Osteoblast (primary cell): ENCODE results near the gene ADGRG2. TPM values are rescaled to one million over a fixed set of nuclear protein-coding genes. Genes with fewer than 3 reads are reported as not detected.
"Not testable (repeated sequence)": the region's sequence is repeated elsewhere in the genome, so short reads cannot be mapped to it uniquely, and the experiment has no call there.

Experiments used
- DNase-seq: peaks from one replicate; pipeline ENCODE4 v3.0.0; 2011; ENCODE audit warnings: low spot score, mixed read lengths; ENCODE audit not compliant: insufficient read length; ENCODE audit errors: missing footprints
- H2AFZ ChIP-seq: 2 replicates; pipeline ENCODE4 v1.6.0; 2011; ENCODE audit warnings: mild to moderate bottlenecking, low read length
- H3K27ac ChIP-seq: 2 replicates; pipeline ENCODE4 v1.5.1; 2011; ENCODE audit warnings: mild to moderate bottlenecking, low read depth, low read length, moderate library complexity
- H3K27me3 ChIP-seq: 2 replicates; pipeline ENCODE4 v1.6.0; 2012; ENCODE audit warnings: mild to moderate bottlenecking, control low read depth, inconsistent platforms, low read length, moderate library complexity; ENCODE audit not compliant: insufficient read depth
- H3K36me3 ChIP-seq: 2 replicates; pipeline ENCODE4 v1.5.1; 2011; ENCODE audit warnings: mild to moderate bottlenecking, low read length, control low read depth, moderate library complexity; ENCODE audit not compliant: insufficient read depth
- H3K4me1 ChIP-seq: 2 replicates; pipeline ENCODE4 v1.5.1; 2011; ENCODE audit warnings: mild to moderate bottlenecking, low read length, control low read depth, moderate library complexity; ENCODE audit not compliant: insufficient read depth
- H3K4me2 ChIP-seq: 2 replicates; pipeline ENCODE4 v1.6.0; 2011; ENCODE audit warnings: mild to moderate bottlenecking, low read length; ENCODE audit not compliant: insufficient read depth
- H3K4me3 ChIP-seq: fragments of 200-600 bp; sonication (generic); 3 replicates; pipeline ENCODE4 v1.5.1; 2012; ENCODE audit warnings: mild to moderate bottlenecking, low read length, inconsistent platforms; ENCODE audit not compliant: insufficient read depth
- H3K79me2 ChIP-seq: 2 replicates; pipeline ENCODE4 v1.6.0; 2012; ENCODE audit warnings: mild to moderate bottlenecking, low read length, control low read depth, inconsistent platforms; ENCODE audit not compliant: insufficient read depth
- H3K9me3 ChIP-seq: 2 replicates; pipeline ENCODE4 v1.5.1; 2011; ENCODE audit warnings: low read depth, low read length, control low read depth
- H4K20me1 ChIP-seq: 2 replicates; pipeline ENCODE4 v1.6.0; 2012; ENCODE audit warnings: mild to moderate bottlenecking, low read length, control low read depth; ENCODE audit not compliant: insufficient read depth
- CTCF ChIP-seq: IDR thresholded peaks from 2 replicates; pipeline ENCODE4 v1.5.1; 2011; ENCODE audit warnings: mild to moderate bottlenecking, low read depth, low read length, moderate library complexity; ENCODE audit errors: extremely low read depth
- total RNA-seq: library from RNA; depleted of rRNA; stranded (reverse); fragments of >200 nt; gene quantifications from 2 replicates; pipeline ENCODE4 v1.2.3, GENCODE V29; 2012

ADGRG2 gene
- total RNA-seq, 1 donor, result under 0.01 TPM

DNA sequence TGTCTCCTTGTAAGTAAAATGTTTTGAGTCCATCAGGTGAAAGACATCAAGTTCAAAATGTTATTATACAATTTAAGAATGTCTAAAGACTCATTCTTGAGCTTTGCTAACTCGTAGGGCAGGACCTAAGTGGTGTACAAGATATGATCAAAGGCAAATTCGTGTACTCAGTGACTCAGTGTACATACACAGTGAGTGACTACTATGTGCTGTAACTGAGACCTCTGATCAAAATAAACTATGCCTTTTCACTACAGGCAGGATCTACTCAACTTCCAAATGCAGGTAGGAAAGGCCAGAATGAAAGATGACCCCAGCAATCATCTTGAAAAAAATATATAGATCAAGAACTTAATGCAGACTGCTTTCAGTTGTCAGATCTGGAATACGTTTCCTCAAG lies 49.9 kb downstream of the ADGRG2 start:
- no peaks in the 10 kb centered on the region for H3K9me3 ChIP-seq
- H3K4me3 ChIP-seq, result no peak overlapping the region
- H3K4me2 ChIP-seq, result no peak overlapping the region
- no peak for TF ChIP-seq CTCF
- H3K4me1 ChIP-seq, result no peaks in the 10 kb centered on the region
- no peak for DNase-seq
- H3K36me3 ChIP-seq, result no peaks in the 10 kb centered on the region
- no peak overlapping the region for H3K27ac ChIP-seq
- H3K79me2 ChIP-seq, result no peaks in the 10 kb centered on the region
- H3K27me3 ChIP-seq, result no peaks in the 10 kb centered on the region
- H4K20me1 ChIP-seq, result no peaks in the 10 kb centered on the region
- no peak overlapping the region for H2AFZ ChIP-seq

GRCh38 chrX:19070555-19070994 lies 51.7 kb downstream of the ADGRG2 start:
- DNase-seq, result no peak
- Histone ChIP-seq H3K4me1 (no peaks in the 10 kb centered on the region), H3K4me2 (no peak overlapping the region), H3K4me3 (no peak overlapping the region), H4K20me1 (no peaks in the 10 kb centered on the region), H3K27me3 (no peaks in the 10 kb centered on the region), H3K27ac (no peak overlapping the region), H2AFZ (no peak overlapping the region), H3K9me3 (no peaks in the 10 kb centered on the region), H3K36me3 (no peaks in the 10 kb centered on the region), H3K79me2 (no peaks in the 10 kb centered on the region)
- no peak for TF ChIP-seq CTCF

DNA sequence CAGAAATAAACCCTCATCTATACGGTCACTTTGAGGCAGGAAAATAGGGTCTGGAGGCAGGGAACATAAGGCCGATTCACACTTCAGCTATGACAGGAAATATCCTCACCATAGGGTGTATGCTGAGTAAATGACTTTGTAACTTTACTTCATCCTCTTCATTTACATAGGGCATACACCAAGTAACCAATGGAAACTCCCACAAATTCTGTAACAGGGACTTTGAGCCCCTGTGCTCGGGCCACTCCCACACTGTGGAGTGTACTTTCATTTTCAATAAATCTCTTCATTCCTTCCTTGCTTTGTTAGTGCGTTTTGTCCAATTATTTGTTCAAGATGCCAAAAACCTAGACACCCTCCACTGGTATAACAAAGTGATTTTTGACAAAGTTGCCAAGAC lies 55.3 kb downstream of the ADGRG2 start:
- H3K27me3 ChIP-seq, H3K4me2 ChIP-seq, H4K20me1 ChIP-seq, H3K9me3 ChIP-seq, H3K79me2 ChIP-seq, H3K4me1 ChIP-seq, H3K27ac ChIP-seq, H3K36me3 ChIP-seq, DNase-seq, H3K4me3 ChIP-seq, H2AFZ ChIP-seq: not testable (repeated sequence)

DNA sequence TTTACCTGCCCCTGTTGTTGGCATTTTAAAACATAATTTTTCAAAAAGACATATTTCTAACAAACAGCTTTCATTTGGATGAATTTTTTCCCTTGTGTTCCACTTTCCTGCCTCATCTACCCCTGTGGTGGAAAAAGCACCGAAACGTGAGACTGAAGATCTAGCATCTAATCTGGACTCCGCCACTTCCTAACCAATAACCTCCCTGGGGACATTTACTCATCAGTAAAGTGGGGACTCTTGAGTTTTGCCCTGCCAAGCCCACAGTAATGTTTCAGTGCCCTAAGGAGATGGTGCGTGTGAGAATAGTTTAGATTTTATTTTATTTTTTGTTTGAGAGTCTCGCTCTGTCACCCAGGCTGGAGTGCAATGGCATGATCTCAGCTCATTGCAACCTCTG lies 56.7 kb downstream of the ADGRG2 start:
- no peak for DNase-seq
- H4K20me1 ChIP-seq, result no peaks in the 10 kb centered on the region
- no peak overlapping the region for H2AFZ ChIP-seq

More for the DNA sequence above, 56.7 kb downstream of the ADGRG2 start:
- Histone ChIP-seq H3K4me3 (no peak overlapping the region), H3K9me3 (no peaks in the 10 kb centered on the region), H3K79me2 (no peaks in the 10 kb centered on the region), H3K27ac (no peak overlapping the region), H3K4me2 (no peak overlapping the region), H3K4me1 (no peaks in the 10 kb centered on the region), H3K36me3 (no peaks in the 10 kb centered on the region), H3K27me3 (no peaks in the 10 kb centered on the region)
- no peak for TF ChIP-seq CTCF
